Keratinocyte (primary cell): ENCODE measurements around the gene CHL1. TPM values are rescaled to one million over a fixed set of nuclear protein-coding genes. Genes with fewer than 3 reads are reported as not detected.

Experiments used
- DNase-seq: peaks from one replicate; pipeline ENCODE4 v3.0.0-alpha.2; 2011; ENCODE audit warnings: low read depth, missing footprints, low spot score
- FAIRE-seq: peaks from 2 replicates; lab custom pipeline; 2011; peaks lifted over from hg19 to GRCh38; lab: Jason Lieb, UNC
- H2AFZ ChIP-seq: 2 replicates; pipeline ENCODE4 v1.6.0; 2012; ENCODE audit warnings: low read length, control low read depth, inconsistent platforms; ENCODE audit not compliant: control insufficient read depth
- H3K27ac ChIP-seq: 2 replicates; pipeline ENCODE4 v1.5.1; 2011; ENCODE audit warnings: low read length; ENCODE audit not compliant: control insufficient read depth, insufficient read depth
- H3K27me3 ChIP-seq: 3 replicates; pipeline ENCODE4 v1.6.0; 2011; ENCODE audit warnings: low read length; ENCODE audit not compliant: control insufficient read depth, insufficient read depth; ENCODE audit errors: extremely low read depth
- H3K36me3 ChIP-seq, 2 experiments: 2 replicates in 1 of 2; 3 replicates in 1 of 2; pipeline ENCODE4 v1.5.1; 2011; ENCODE audit warnings: low read length in 2 of 2, mild to moderate bottlenecking in 1 of 2; ENCODE audit not compliant: control insufficient read depth in 2 of 2, insufficient read depth in 2 of 2; ENCODE audit errors: extremely low read depth in 1 of 2
- H3K4me1 ChIP-seq: 3 replicates; pipeline ENCODE4 v1.5.1; 2011; ENCODE audit warnings: low read length; ENCODE audit not compliant: control insufficient read depth, insufficient read depth; ENCODE audit errors: extremely low read depth
- H3K4me2 ChIP-seq: 3 replicates; pipeline ENCODE4 v1.6.0; 2011; ENCODE audit warnings: low read depth, low read length; ENCODE audit not compliant: control insufficient read depth, insufficient read depth; ENCODE audit errors: extremely low read depth
- H3K4me3 ChIP-seq, 3 experiments: fragments of 200-600 bp in 1 of 3; sonication (generic) in 1 of 3; 2 replicates in 2 of 3; 3 replicates in 1 of 3; pipeline ENCODE4 v1.5.1; 2011 to 2016; ENCODE audit warnings: low read length in 3 of 3, mild to moderate bottlenecking in 3 of 3, control low read depth in 2 of 3, inconsistent platforms in 1 of 3, low read depth in 1 of 3, mixed read lengths in 1 of 3, mixed run types in 1 of 3, moderate library complexity in 1 of 3; ENCODE audit not compliant: control insufficient read depth in 2 of 3, insufficient read depth in 2 of 3; ENCODE audit errors: extremely low read depth in 1 of 3
- H3K79me2 ChIP-seq: 2 replicates; pipeline ENCODE4 v1.6.0; 2012; ENCODE audit warnings: low read length; ENCODE audit not compliant: control insufficient read depth, insufficient read depth
- H3K9ac ChIP-seq: 3 replicates; pipeline ENCODE4 v1.6.0; 2011; ENCODE audit warnings: low read length; ENCODE audit not compliant: control insufficient read depth, insufficient read depth; ENCODE audit errors: extremely low read depth
- H3K9me1 ChIP-seq: 3 replicates; pipeline ENCODE4 v1.6.0; 2011; ENCODE audit warnings: low read length; ENCODE audit not compliant: control insufficient read depth, insufficient read depth; ENCODE audit errors: extremely low read depth
- H3K9me3 ChIP-seq: 2 replicates; pipeline ENCODE4 v1.5.1; 2012; ENCODE audit warnings: low read depth, low read length; ENCODE audit not compliant: control insufficient read depth
- H4K20me1 ChIP-seq: 3 replicates; pipeline ENCODE4 v1.6.0; 2011; ENCODE audit warnings: low read length; ENCODE audit not compliant: control insufficient read depth, insufficient read depth; ENCODE audit errors: extremely low read depth
- CTCF ChIP-seq, 3 experiments: IDR thresholded peaks in 1 of 3; conservative IDR thresholded peaks in 1 of 3; optimal IDR thresholded peaks in 1 of 3; 2 replicates in 2 of 3; 3 replicates in 1 of 3; pipeline versions ENCODE3 to v1.5.1; 2011; ENCODE audit warnings: low read length in 3 of 3, mild to moderate bottlenecking in 3 of 3, moderate library complexity in 2 of 3, control low read depth in 1 of 3, inconsistent platforms in 1 of 3; ENCODE audit not compliant: insufficient read depth in 2 of 3; ENCODE audit errors: extremely low read depth in 1 of 3
- EZH2 ChIP-seq: IDR thresholded peaks from one replicate; pipeline ENCODE4 v1.6.1; 2012; ENCODE audit warnings: inconsistent platforms, mild to moderate bottlenecking, low read length, moderate library complexity
- dilution Hi-C: fragments of 300-500 bp; cut with MboI; formaldehyde crosslinking; loops from one replicate; pipeline ENCODE4 v1.7.0; 2020; ENCODE audit warnings: low sequenced_read_pairs; ENCODE audit not compliant: extremely low pct_ligation_motif_present
- polyA plus RNA-seq, 5 experiments: library from polyadenylated mRNA; depleted of rRNA in 3 of 5; stranded (reverse) in 3 of 5; stranded (forward) in 1 of 5; unstranded in 1 of 5; fragments of >200 nt; gene quantifications; 1 replicate in 1 of 5; 2 replicates in 3 of 5; 3 replicates in 1 of 5; pipeline versions ENCODE4 v1.2.1 to v1.2.3, GENCODE V29; 2011 to 2012; ENCODE audit warnings: missing spikeins in 2 of 5, low read depth in 1 of 5, low replicate concordance in 1 of 5

The CHL1 gene
- polyA plus RNA-seq, 1 donor (not counting 4 experiments of a cell fraction or from before 2014, with no cell fraction given): 0.04 TPM

GRCh38 chr3:445960-446359, 249.4 kb downstream of the CHL1 start:
- FAIRE-seq (no peak), DNase-seq (no peak)
- dilution Hi-C loops: no loop called here
- H3K9me3 ChIP-seq: no peaks in the 10 kb centered on the region
- no peak overlapping the region for H3K4me2 ChIP-seq
- H4K20me1 ChIP-seq: no peaks in the 10 kb centered on the region
- no peak overlapping the region for H2AFZ ChIP-seq
- no peak overlapping the region for H3K27ac ChIP-seq
- H3K27me3 ChIP-seq: no peaks in the 10 kb centered on the region
- no peaks in the 10 kb centered on the region for H3K4me1 ChIP-seq
- no peaks in the 10 kb centered on the region for H3K79me2 ChIP-seq
- no peak overlapping the region for H3K4me3 ChIP-seq
- no peaks in the 10 kb centered on the region for H3K36me3 ChIP-seq
- TF ChIP-seq EZH2 (no peak), CTCF (optimal IDR thresholded peaks at IDR 0.05 in 1 of 3, IDR thresholded peaks at IDR 0.05 in 1 of 3, conservative IDR thresholded peaks at IDR 0.05 in 1 of 3; ENCODE audit: extremely low read depth in 1 of 3, insufficient read depth in 2 of 3, low read length in 3 of 3) (no peak)
- H3K9me1 ChIP-seq: no peaks in the 10 kb centered on the region
- H3K9ac ChIP-seq: no peak overlapping the region

GRCh38 chr3:447671-448070, 251.1 kb downstream of the CHL1 start:
- H3K9ac ChIP-seq: no peak overlapping the region
- TF ChIP-seq EZH2 (no peak), CTCF (optimal IDR thresholded peaks at IDR 0.05 in 1 of 3, IDR thresholded peaks at IDR 0.05 in 1 of 3, conservative IDR thresholded peaks at IDR 0.05 in 1 of 3; ENCODE audit: extremely low read depth in 1 of 3, insufficient read depth in 2 of 3, low read length in 3 of 3) (no peak)
- no peak overlapping the region for H2AFZ ChIP-seq

More at GRCh38 chr3:447671-448070, 251.1 kb downstream of the CHL1 start:
- Histone ChIP-seq H3K9me3 (no peaks in the 10 kb centered on the region), H3K9me1 (no peaks in the 10 kb centered on the region), H4K20me1 (no peaks in the 10 kb centered on the region), H3K27me3 (no peaks in the 10 kb centered on the region), H3K4me1 (no peaks in the 10 kb centered on the region), H3K36me3 (no peaks in the 10 kb centered on the region), H3K4me2 (no peak overlapping the region), H3K79me2 (no peaks in the 10 kb centered on the region), H3K4me3 (no peak overlapping the region), H3K27ac (no peak overlapping the region)
- DNase-seq: no peak
- dilution Hi-C loops: no loop called here
- FAIRE-seq: no peak
